Stimulated activated CD4-positive, alpha-beta T cell treated with anti-CD3 and anti-CD28 coated beads, Interleukin-1b, Interleukin-23, amount 100 ng/mL, for 24 hours (primary cell): ENCODE measurements around the gene TMEM247.
A peak's percentile ranks its signal among the peaks of the same experiment; 100 is the strongest.
"Not testable (repeated sequence)": the region's sequence is repeated elsewhere in the genome, so short reads cannot be mapped to it uniquely, and the experiment has no call there.

Experiments used
- DNase-seq, 4 experiments: peaks; one replicate each; pipeline ENCODE4 v3.0.0-alpha.2; 2020; ENCODE audit warnings: low read depth in 4 of 4, low spot score in 1 of 4

The TMEM247 gene

GRCh38 chr2:46458763-46459500, 20.4 kb upstream of the TMEM247 start:
- no peak for DNase-seq

- DNase-seq: no peak
Measured at GRCh38 chr2:46459694-46460093, 19.7 kb upstream of the TMEM247 start.

- DNase-seq: no peak
Measured at GRCh38 chr2:46460241-46460921, 19.0 kb upstream of the TMEM247 start.

- peak; percentile 49 to 70 (median 59) for DNase-seq
Measured at GRCh38 chr2:46461011-46461674, 18.2 kb upstream of the TMEM247 start.

GRCh38 chr2:46461709-46462171, 17.6 kb upstream of the TMEM247 start:
- DNase-seq: no peak

GRCh38 chr2:46462936-46463335, 16.4 kb upstream of the TMEM247 start:
- DNase-seq: no peak

- DNase-seq: no peak
Measured at GRCh38 chr2:46469116-46469515, 10.2 kb upstream of the TMEM247 start.

- no peak for DNase-seq
Measured at GRCh38 chr2:46469700-46470099, 9.7 kb upstream of the TMEM247 start.

- no peak for DNase-seq
Measured at GRCh38 chr2:46470114-46470628, 9.2 kb upstream of the TMEM247 start.

- DNase-seq: no peak
Measured at GRCh38 chr2:46471019-46471583, 8.3 kb upstream of the TMEM247 start.

GRCh38 chr2:46471697-46472096, 7.7 kb upstream of the TMEM247 start:
- no peak for DNase-seq

GRCh38 chr2:46472165-46472564, 7.2 kb upstream of the TMEM247 start:
- not testable (repeated sequence) for DNase-seq

- not testable (repeated sequence) for DNase-seq
Measured at GRCh38 chr2:46477462-46477861, 1.9 kb upstream of the TMEM247 start.

- no peak for DNase-seq
Measured at GRCh38 chr2:46477925-46478324, 1.4 kb upstream of the TMEM247 start.

- DNase-seq: no peak
Measured at GRCh38 chr2:46480562-46480961, 1.2 kb downstream of the TMEM247 start.

GRCh38 chr2:46481198-46482193, 2.1 kb downstream of the TMEM247 start:
- no peak for DNase-seq

- DNase-seq: no peak
Measured at GRCh38 chr2:46482490-46482889, 3.1 kb downstream of the TMEM247 start.

GRCh38 chr2:46485002-46485401, 5.6 kb downstream of the TMEM247 start:
- no peak for DNase-seq

- DNase-seq: no peak
Measured at GRCh38 chr2:46486436-46486835, 7.1 kb downstream of the TMEM247 start.

- DNase-seq: no peak
Measured at GRCh38 chr2:46487667-46488335, 8.4 kb downstream of the TMEM247 start.
